ENCODE results near the gene NAALADL1. TPM values are rescaled to one million over a fixed set of nuclear protein-coding genes. Genes with fewer than 3 reads are reported as not detected.

NAALADL1 gene
- total and polyA plus RNA-seq, 9 of the 15 experiments (the other 6 are each of a cell fraction or from before 2014, with no cell fraction given), result 0.06 to 0.72 (median 0.22) TPM; not detected in 4

DNA sequence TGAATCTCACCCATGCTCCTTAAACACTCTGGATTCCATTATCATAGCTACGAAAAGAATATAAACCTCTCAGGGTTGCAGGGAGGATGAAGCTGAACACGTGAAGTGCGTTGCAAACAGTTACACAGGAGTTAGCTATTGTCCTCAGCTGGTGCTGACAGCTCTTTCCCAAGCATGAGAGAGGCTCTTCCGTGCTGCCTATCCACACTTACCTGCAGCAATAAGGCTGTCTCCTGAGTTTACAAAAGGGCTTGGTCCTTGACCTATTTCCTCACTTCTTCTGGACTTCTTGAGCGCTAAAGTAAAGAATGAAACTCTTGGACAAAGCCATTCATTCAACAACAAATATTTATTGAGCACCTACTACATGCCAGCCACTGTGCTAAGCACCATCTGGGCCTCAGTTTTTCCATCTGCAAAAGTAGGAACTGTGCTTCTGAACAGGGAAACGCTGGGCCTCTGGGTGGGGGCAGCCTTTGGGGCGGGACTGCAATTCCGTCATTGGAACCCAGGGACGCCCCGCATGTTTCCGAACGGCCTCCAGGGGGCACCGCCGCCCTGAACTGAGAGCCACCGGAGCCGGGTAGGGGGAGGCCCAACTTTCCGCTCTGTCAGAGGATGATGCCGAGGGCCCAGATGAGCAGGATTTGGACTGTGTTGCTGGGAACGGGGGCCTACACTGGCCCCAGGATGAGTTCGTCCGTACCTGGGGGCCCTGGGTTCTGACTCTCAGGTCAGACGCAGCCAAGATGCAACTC is 45.0 kb downstream of the NAALADL1 start (continued):
- TF ChIP-seq, protein P1, sequence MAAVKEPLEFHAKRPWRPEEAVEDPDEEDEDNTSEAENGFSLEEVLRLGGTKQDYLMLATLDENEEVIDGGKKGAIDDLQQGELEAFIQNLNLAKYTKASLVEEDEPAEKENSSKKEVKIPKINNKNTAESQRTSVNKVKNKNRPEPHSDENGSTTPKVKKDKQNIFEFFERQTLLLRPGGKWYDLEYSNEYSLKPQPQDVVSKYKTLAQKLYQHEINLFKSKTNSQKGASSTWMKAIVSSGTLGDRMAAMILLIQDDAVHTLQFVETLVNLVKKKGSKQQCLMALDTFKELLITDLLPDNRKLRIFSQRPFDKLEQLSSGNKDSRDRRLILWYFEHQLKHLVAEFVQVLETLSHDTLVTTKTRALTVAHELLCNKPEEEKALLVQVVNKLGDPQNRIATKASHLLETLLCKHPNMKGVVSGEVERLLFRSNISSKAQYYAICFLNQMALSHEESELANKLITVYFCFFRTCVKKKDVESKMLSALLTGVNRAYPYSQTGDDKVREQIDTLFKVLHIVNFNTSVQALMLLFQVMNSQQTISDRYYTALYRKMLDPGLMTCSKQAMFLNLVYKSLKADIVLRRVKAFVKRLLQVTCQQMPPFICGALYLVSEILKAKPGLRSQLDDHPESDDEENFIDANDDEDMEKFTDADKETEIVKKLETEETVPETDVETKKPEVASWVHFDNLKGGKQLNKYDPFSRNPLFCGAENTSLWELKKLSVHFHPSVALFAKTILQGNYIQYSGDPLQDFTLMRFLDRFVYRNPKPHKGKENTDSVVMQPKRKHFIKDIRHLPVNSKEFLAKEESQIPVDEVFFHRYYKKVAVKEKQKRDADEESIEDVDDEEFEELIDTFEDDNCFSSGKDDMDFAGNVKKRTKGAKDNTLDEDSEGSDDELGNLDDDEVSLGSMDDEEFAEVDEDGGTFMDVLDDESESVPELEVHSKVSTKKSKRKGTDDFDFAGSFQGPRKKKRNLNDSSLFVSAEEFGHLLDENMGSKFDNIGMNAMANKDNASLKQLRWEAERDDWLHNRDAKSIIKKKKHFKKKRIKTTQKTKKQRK (IDR thresholded peaks at IDR 0.05; ENCODE audit: borderline replicate concordance, low read depth, low read length), result no peak
- TF ChIP-seq ZNF668 (CRISPR knock-in tag; IDR thresholded peaks at IDR 0.05), result no peak
- no peak for TF ChIP-seq ZNF175 (CRISPR knock-in tag; IDR thresholded peaks at IDR 0.05; ENCODE audit: low read depth)
- TF ChIP-seq SOX6 (IDR thresholded peaks at IDR 0.05), result no peak; the same call in 1 of the 2 replicates
- TF ChIP-seq CREM (IDR thresholded peaks at IDR 0.05; ENCODE audit: low read depth), result peak; percentile 68; the same call in 1 of the 2 replicates
- TF ChIP-seq CC2D1A (IDR thresholded peaks at IDR 0.05), result 0 out of 2 replicates have a peak, but pooled peaks have one; percentile 55

DNA sequence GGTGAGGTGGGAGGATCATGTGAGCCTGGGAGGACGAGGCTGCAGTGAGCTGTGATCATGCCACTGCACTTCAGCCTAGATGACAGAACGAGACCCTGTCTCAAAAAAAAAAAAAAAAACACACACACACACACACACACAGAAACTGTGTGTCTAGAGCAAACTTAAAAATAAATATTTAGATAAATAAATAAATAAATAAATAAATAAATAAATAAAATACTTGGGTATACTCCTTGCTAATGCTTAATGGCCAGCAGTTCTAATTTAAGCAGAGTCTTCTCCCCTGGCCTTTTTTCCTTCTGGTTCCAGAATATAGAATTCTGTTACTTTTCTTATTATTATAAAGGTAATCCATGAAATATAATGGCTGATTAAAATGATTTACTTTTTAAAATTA is 49.5 kb downstream of the NAALADL1 start:
- H3K79me2 ChIP-seq (ENCODE audit: control insufficient read depth, insufficient read depth, low read length), result no peaks in the 10 kb centered on the region
- FAIRE-seq (no peak), ATAC-seq (no peak), DNase-seq (ENCODE audit: extremely low read depth in 1 of 4, low spot score in 3 of 4) (no peak)
- no peak overlapping the region for H3K27ac ChIP-seq (ENCODE audit: extremely low read depth, low read depth, low read length)
- no peaks in the 10 kb centered on the region for H3K27me3 ChIP-seq (ENCODE audit: control insufficient read depth in 2 of 2, insufficient read depth in 2 of 2, low read length in 2 of 2)
- no peak overlapping the region for H3K9ac ChIP-seq (ENCODE audit: insufficient read depth in 1 of 2, low read depth in 2 of 2, low read length in 2 of 2)
- intact Hi-C loops (cut with micrococcal nuclease), result no loop called here
- H3K9me3 ChIP-seq (replicated peaks; ENCODE audit: control insufficient read depth, insufficient read depth, low read depth, low read length), result no peaks in the 10 kb centered on the region
- TF ChIP-seq, protein P2, sequence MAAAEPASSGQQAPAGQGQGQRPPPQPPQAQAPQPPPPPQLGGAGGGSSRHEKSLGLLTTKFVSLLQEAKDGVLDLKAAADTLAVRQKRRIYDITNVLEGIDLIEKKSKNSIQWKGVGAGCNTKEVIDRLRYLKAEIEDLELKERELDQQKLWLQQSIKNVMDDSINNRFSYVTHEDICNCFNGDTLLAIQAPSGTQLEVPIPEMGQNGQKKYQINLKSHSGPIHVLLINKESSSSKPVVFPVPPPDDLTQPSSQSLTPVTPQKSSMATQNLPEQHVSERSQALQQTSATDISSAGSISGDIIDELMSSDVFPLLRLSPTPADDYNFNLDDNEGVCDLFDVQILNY (CRISPR knock-in tag; IDR thresholded peaks at IDR 0.05), result no peak
- H2AFZ ChIP-seq (ENCODE audit: low read depth, low read length), result no peak overlapping the region
- no peaks in the 10 kb centered on the region for H4K20me1 ChIP-seq (replicated peaks; ENCODE audit: control insufficient read depth, insufficient read depth, low read length)
- 80% methylated on average over 1 of the region's 2 CpGs for WGBS (ENCODE audit: insufficient coverage, low coverage, missing lambda C conversion rate)
- peaks cover 6 to 17% of the 10 kb centered on the region in 2 experiments; a peak in 3 of 5 replicates for H3K4me1 ChIP-seq (replicated peaks in 1 of 2; ENCODE audit: control insufficient read depth in 2 of 2, insufficient read depth in 2 of 2, low read length in 2 of 2)
- H3K9me1 ChIP-seq (ENCODE audit: control insufficient read depth, insufficient read depth, low read length), result no peaks in the 10 kb centered on the region
- H3K36me3 ChIP-seq (ENCODE audit: control insufficient read depth, insufficient read depth, low read length), result no peaks in the 10 kb centered on the region
- in situ Hi-C loops (cut with MboI), result no loop called here
- ChIA-PET CTCF (ENCODE audit: low intra/inter-chr PET ratio) (no interaction called here), POLR2A (interaction anchor here (0.9 kb wide), 1 partner anchor 12 kb away, joined by 3 read pairs; the partner anchor contains the start of gene BATF2)
- H3K4me2 ChIP-seq (ENCODE audit: insufficient read depth, low read length), result no peak overlapping the region
- BruUV-seq (replicated peaks), result no TSS peak
- H3K4me3 ChIP-seq, result no peak overlapping the region

Measured in K562 (cell line).